ENCODE results near the gene FRMPD1.

Gene FRMPD1

GRCh38 chr9:37705787-37706186 is 55.0 kb downstream of the FRMPD1 start:
- no peak for DNase-seq
- TF ChIP-seq, protein P1, sequence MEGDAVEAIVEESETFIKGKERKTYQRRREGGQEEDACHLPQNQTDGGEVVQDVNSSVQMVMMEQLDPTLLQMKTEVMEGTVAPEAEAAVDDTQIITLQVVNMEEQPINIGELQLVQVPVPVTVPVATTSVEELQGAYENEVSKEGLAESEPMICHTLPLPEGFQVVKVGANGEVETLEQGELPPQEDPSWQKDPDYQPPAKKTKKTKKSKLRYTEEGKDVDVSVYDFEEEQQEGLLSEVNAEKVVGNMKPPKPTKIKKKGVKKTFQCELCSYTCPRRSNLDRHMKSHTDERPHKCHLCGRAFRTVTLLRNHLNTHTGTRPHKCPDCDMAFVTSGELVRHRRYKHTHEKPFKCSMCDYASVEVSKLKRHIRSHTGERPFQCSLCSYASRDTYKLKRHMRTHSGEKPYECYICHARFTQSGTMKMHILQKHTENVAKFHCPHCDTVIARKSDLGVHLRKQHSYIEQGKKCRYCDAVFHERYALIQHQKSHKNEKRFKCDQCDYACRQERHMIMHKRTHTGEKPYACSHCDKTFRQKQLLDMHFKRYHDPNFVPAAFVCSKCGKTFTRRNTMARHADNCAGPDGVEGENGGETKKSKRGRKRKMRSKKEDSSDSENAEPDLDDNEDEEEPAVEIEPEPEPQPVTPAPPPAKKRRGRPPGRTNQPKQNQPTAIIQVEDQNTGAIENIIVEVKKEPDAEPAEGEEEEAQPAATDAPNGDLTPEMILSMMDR (IDR thresholded peaks at IDR 0.05; ENCODE audit: low read depth, low read length): no peak
- no peak overlapping the region for H3K4me3 ChIP-seq (ENCODE audit: low read depth, low read length)
- no peaks in the 10 kb centered on the region for H3K36me3 ChIP-seq
- no peaks in the 10 kb centered on the region for H3K9me3 ChIP-seq
- no peaks in the 10 kb centered on the region; the same call in 1 of the 2 replicates for H3K4me1 ChIP-seq
- no peaks in the 10 kb centered on the region for H3K27me3 ChIP-seq

DNA sequence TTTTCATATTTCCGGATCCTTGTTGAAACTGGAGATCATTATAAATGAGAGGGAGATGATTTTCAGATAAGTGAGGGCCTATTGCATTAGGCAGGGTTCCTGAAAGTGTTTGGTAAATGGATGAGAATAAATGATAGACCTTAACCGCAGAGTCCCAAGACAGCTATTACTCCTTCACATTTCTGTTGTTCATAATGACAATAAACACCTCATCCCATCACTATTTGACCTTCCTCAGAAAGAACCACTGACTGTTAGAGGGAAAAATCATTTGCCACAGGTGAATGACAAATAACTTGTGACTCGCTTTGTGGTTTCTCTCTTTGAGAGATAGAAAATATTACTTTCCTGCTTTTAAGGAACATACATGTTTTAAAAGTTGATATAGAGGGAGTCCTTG is 55.5 kb downstream of the FRMPD1 start:
- DNase-seq: no peak
- no peaks in the 10 kb centered on the region for H3K27me3 ChIP-seq
- no peak overlapping the region for H3K4me3 ChIP-seq (ENCODE audit: low read depth, low read length)
- H3K4me1 ChIP-seq: no peaks in the 10 kb centered on the region; the same call in 1 of the 2 replicates
- H3K9me3 ChIP-seq: no peaks in the 10 kb centered on the region
- TF ChIP-seq, protein P1 (IDR thresholded peaks at IDR 0.05; ENCODE audit: low read depth, low read length): no peak
- no peaks in the 10 kb centered on the region for H3K36me3 ChIP-seq

DNA sequence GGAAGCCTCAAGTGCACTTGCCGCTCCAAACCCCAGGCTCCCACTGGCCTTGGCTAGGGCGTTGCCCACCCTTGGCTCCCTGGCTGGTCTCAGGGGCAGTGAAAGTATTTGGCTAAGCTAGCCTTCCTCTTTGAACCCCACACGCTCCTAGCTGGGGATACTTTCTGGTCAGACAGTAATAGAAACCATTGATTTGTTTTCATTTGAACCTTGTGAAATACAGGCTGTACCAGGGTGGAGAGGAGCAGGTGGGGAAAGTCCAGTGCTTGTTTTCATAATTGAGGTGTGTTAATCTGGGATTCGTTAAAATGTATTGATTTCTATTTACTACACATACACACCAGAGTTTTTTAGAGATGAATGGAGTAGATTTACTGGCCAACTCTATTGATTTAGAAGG is 57.0 kb downstream of the FRMPD1 start:
- no peak for DNase-seq
- Histone ChIP-seq H3K27me3 (no peaks in the 10 kb centered on the region), H3K9me3 (no peaks in the 10 kb centered on the region), H3K4me1 (no peaks in the 10 kb centered on the region), H3K36me3 (no peaks in the 10 kb centered on the region), H3K4me3 (ENCODE audit: low read depth, low read length) (no peak overlapping the region)
- TF ChIP-seq, protein P1 (IDR thresholded peaks at IDR 0.05; ENCODE audit: low read depth, low read length): no peak

DNA sequence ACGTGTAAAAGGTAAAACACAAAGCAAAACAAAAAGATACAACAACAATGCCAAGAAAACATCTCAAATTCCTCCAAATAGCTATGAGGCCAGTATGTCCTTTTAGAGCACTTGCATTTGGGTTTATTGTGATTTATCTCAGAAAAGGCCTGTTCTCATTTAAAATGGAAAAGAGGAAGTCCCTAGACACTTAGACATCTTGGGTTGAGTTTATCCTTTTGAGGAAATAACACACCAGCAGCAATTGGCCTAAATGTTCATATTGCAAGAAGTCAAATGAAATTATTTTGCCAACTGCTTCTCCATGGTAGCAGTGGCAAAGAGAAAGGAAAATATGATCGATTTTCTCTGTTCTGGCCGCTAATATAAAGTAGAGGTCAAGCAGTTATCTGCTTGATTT is 59.3 kb downstream of the FRMPD1 start:
- no peaks in the 10 kb centered on the region for H3K9me3 ChIP-seq
- no peaks in the 10 kb centered on the region for H3K36me3 ChIP-seq
- no peak for DNase-seq
- no peak overlapping the region for H3K4me3 ChIP-seq (ENCODE audit: low read depth, low read length)
- no peaks in the 10 kb centered on the region for H3K27me3 ChIP-seq
- H3K4me1 ChIP-seq: peaks cover 4% of the 10 kb centered on the region
- TF ChIP-seq, protein P1 (IDR thresholded peaks at IDR 0.05; ENCODE audit: low read depth, low read length): no peak

- no peaks in the 10 kb centered on the region for H3K36me3 ChIP-seq
- no peak for DNase-seq
- TF ChIP-seq, protein P1 (IDR thresholded peaks at IDR 0.05; ENCODE audit: low read depth, low read length): no peak
- H3K27me3 ChIP-seq: no peaks in the 10 kb centered on the region
- H3K9me3 ChIP-seq: no peaks in the 10 kb centered on the region
- no peak overlapping the region for H3K4me3 ChIP-seq (ENCODE audit: low read depth, low read length)
- peaks cover 13% of the 10 kb centered on the region for H3K4me1 ChIP-seq
These were observed 64.5 kb downstream of the FRMPD1 start for GRCh38 chr9:37715260-37715659.

- Histone ChIP-seq H3K9me3 (no peaks in the 10 kb centered on the region; the same call in 1 of the 2 replicates), H3K27me3 (no peaks in the 10 kb centered on the region), H3K4me3 (ENCODE audit: low read depth, low read length) (no peak overlapping the region), H3K36me3 (no peaks in the 10 kb centered on the region), H3K4me1 (peaks cover 13% of the 10 kb centered on the region)
- DNase-seq: no peak
- TF ChIP-seq, protein P1 (IDR thresholded peaks at IDR 0.05; ENCODE audit: low read depth, low read length): no peak
These were observed 65.3 kb downstream of the FRMPD1 start for GRCh38 chr9:37715991-37716505.
